ENCODE data around the gene SEC14L3. TPM values are rescaled to one million over a fixed set of nuclear protein-coding genes. Genes with fewer than 3 reads are reported as not detected.

SEC14L3 gene
- total RNA-seq, 4 donors from 2014 or later = 0.25 TPM; not detected in 3

- 52 to 71% methylated on average over 4 of the region's 4 CpGs for WGBS, 2 donors
- intact Hi-C loops (cut with DNase I; ENCODE audit: low total_unique reads) = loop anchor here (10.0 kb wide), 1 partner anchor 885 kb away; no protein-coding TSS in a partner anchor
- DNase-seq (ENCODE audit: low spot score in 2 of 2) = no peak
- no peak overlapping the region for H3K4me3 ChIP-seq (ENCODE audit: low read depth, poor library complexity, severe bottlenecking)
- TF ChIP-seq POLR2A (IDR thresholded peaks at IDR 0.05) = no peak
- TF ChIP-seq, protein P1, sequence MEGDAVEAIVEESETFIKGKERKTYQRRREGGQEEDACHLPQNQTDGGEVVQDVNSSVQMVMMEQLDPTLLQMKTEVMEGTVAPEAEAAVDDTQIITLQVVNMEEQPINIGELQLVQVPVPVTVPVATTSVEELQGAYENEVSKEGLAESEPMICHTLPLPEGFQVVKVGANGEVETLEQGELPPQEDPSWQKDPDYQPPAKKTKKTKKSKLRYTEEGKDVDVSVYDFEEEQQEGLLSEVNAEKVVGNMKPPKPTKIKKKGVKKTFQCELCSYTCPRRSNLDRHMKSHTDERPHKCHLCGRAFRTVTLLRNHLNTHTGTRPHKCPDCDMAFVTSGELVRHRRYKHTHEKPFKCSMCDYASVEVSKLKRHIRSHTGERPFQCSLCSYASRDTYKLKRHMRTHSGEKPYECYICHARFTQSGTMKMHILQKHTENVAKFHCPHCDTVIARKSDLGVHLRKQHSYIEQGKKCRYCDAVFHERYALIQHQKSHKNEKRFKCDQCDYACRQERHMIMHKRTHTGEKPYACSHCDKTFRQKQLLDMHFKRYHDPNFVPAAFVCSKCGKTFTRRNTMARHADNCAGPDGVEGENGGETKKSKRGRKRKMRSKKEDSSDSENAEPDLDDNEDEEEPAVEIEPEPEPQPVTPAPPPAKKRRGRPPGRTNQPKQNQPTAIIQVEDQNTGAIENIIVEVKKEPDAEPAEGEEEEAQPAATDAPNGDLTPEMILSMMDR (IDR thresholded peaks at IDR 0.05) = no peak
Measured at GRCh38 chr22:30429887-30430286, 41.9 kb downstream of the SEC14L3 start.

GRCh38 chr22:30427871-30428270, 43.9 kb downstream of the SEC14L3 start:
- 73 to 90% methylated on average over 1 of the region's 1 CpG for WGBS, 2 donors
- intact Hi-C loops (cut with DNase I; ENCODE audit: low total_unique reads) = loop anchor here (10.0 kb wide), 1 partner anchor 887 kb away; no protein-coding TSS in a partner anchor
- no peak for TF ChIP-seq POLR2A (IDR thresholded peaks at IDR 0.05)
- TF ChIP-seq, protein P1 (IDR thresholded peaks at IDR 0.05) = no peak

DNA sequence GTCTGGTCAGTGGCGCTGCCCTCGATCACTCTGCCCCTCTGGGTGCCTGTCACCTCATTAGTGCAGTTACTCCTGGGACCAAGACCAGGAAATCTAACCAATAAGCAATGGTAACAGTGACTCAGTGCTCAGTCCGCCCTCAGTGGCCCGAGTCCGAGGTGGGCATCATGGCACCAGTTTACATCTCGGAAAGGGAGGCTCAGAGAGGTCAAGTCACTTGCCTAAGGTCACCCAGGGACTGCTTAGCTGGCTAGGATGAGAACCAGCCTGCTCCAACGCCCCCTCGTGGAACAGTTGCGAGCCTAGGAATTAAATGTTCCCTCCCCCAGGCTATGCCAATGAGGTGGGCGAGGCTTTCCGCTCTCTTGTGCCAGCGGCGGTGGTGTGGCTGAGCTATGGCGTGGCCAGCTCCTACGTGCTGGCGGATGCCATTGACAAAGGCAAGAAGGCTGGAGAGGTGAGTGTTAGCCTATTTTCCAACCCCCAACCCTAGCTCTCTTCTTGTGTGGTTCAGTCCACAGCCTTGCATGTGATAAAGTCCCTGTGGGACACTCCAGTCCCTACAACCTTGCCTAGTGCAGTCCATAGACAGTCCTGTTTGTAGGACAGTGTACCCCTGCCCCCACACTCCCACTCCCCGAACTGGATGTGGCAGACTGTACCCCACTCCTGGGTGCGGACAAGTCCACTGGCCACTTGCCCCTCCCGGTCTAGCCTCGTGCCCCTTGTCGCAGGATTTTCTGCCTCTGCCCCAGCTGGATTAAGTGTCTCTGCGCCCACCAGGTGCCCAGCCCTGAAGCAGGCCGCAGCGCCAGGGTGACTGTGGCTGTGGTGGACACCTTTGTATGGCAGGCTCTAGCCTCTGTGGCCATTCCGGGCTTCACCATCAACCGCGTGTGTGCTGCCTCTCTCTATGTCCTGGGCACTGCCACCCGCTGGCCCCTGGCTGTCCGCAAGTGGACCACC, 45.1 kb downstream of the SEC14L3 start:
- WGBS, 2 donors = 46 to 49% methylated on average over 27 to 29 of the region's 29 CpGs

More at GRCh38 chr22:30427871-30428270, 43.9 kb downstream of the SEC14L3 start:
- no peak for DNase-seq (ENCODE audit: low spot score in 2 of 2)
- H3K4me3 ChIP-seq (ENCODE audit: low read depth, poor library complexity, severe bottlenecking) = no peak overlapping the region

DNA sequence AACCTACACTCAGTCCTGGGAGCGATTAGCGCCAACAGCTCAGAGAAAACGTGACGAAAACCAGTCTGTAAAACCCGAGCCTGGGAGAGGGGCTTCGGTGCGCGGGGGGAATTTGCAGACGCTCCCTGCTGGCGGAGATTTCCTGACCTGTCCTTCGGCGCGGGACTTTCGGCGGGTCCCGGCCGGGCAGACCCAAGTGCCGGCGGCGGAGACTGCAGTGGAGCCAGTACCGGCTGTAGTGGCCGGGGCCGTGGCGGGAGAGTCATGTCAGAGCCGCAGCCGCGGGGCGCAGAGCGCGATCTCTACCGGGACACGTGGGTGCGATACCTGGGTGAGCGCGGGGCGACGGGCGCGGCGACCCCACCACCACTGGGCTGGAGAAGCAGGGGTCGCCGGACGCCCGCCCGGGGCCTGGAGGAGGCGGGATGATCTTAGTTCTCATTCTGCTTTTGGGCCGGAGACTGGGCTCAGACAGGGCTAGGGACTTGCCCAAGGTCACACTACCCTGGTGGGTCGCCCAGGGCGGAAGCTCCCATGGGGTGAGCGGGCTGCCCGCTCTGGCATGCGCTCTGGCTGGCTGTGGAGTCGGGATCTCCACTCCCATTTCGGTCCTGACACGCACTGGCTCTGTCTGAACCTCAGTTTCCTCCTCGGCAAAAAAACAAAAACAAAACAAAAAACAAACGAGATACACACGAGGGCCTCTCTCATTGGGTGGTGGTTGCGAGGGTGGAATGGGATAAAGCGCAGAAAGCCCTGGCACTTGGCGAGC, 46.0 kb downstream of the SEC14L3 start, which contains the start of gene MTFP1:
Gene MTFP1 (plus strand): TSS at position 153 of the 772 bp plus-strand sequence. CDS start 112 bp downstream, at position 265.
- 1% methylated on average over 49 to 54 of the region's 61 CpGs for WGBS, 2 donors
- intact Hi-C loops (cut with DNase I; ENCODE audit: low total_unique reads) = loop anchor here (10.0 kb wide), 1 partner anchor 889 kb away; no protein-coding TSS in a partner anchor
- peak; percentile 39 to 93 for DNase-seq (ENCODE audit: low spot score in 2 of 2)
- TF ChIP-seq POLR2A (IDR thresholded peaks at IDR 0.05) = no peak
- TF ChIP-seq, protein P1 (IDR thresholded peaks at IDR 0.05) = no peak
- peak within 1 kb of the TSS; percentile 41 for H3K4me3 ChIP-seq (ENCODE audit: low read depth, poor library complexity, severe bottlenecking)

More for the DNA sequence above, 45.1 kb downstream of the SEC14L3 start:
- DNase-seq (ENCODE audit: low spot score in 2 of 2) = peak; percentile 85 to 95
- intact Hi-C loops (cut with DNase I; ENCODE audit: low total_unique reads) = loop anchor here (10.0 kb wide), 1 partner anchor 888 kb away; no protein-coding TSS in a partner anchor
- TF ChIP-seq, protein P1 (IDR thresholded peaks at IDR 0.05) = no peak
- no peak for TF ChIP-seq POLR2A (IDR thresholded peaks at IDR 0.05)
- no peak overlapping the region for H3K4me3 ChIP-seq (ENCODE audit: low read depth, poor library complexity, severe bottlenecking)

GRCh38 chr22:30425327-30425615, 46.5 kb downstream of the SEC14L3 start:
- WGBS, 2 donors = 3 to 4% methylated on average over 9 of the region's 9 CpGs
- TF ChIP-seq, protein P1 (IDR thresholded peaks at IDR 0.05) = no peak
- TF ChIP-seq POLR2A (IDR thresholded peaks at IDR 0.05) = no peak
- no peak for DNase-seq (ENCODE audit: low spot score in 2 of 2)
- no peak overlapping the region for H3K4me3 ChIP-seq (ENCODE audit: low read depth, poor library complexity, severe bottlenecking)
- intact Hi-C loops (cut with DNase I; ENCODE audit: low total_unique reads) = loop anchor here (10.0 kb wide), 1 partner anchor 890 kb away; no protein-coding TSS in a partner anchor
